T47D (cell line): Measurements from ENCODE around the gene VAMP5.
"Not testable (repeated sequence)": the region's sequence is repeated elsewhere in the genome, so short reads cannot be mapped to it uniquely, and the experiment has no call there.

Experiments
- DNase-seq, 2 experiments: peaks; one replicate each; pipeline versions ENCODE4 v3.0.0 to v3.0.0-alpha.2; 2011 to 2012; ENCODE audit warnings: low read depth in 1 of 2, low spot score in 1 of 2
- JUND ChIP-seq: IDR thresholded peaks from 2 replicates; pipeline ENCODE4 v1.6.1; 2012; ENCODE audit warnings: low read depth
- in situ Hi-C: cut with HindIII; loops from 2 replicates; pipeline ENCODE4 v1.10.0; 2016; ENCODE audit warnings: low sequenced_read_pairs, low pct_unique_long_range_greater_than_20kb

VAMP5 gene

GRCh38 chr2:85584354-85584856 lies at the start of gene VAMP5:
TSS of gene VAMP5 (plus strand) at chr2:85584431. CDS start at chr2:85584491, 60 bp downstream.
- TF ChIP-seq JUND, result no peak
- DNase-seq, result no peak
- in situ Hi-C loops, result no loop called here

- in situ Hi-C loops, result no loop called here
- no peak for TF ChIP-seq JUND
- DNase-seq, result no peak
These were observed 49.4 kb upstream of the VAMP5 start for GRCh38 chr2:85534881-85535280.

- DNase-seq, result no peak
- no peak for TF ChIP-seq JUND
- in situ Hi-C loops, result no loop called here
These were observed 47.8 kb upstream of the VAMP5 start for GRCh38 chr2:85536479-85536878.

- in situ Hi-C loops, result no loop called here
- peak in 1 of 2 experiments; percentile 50 for DNase-seq
- no peak for TF ChIP-seq JUND
These were observed 46.4 kb upstream of the VAMP5 start for GRCh38 chr2:85537600-85538506.

- peak; percentile 56 to 89 for DNase-seq
- no peak for TF ChIP-seq JUND
- in situ Hi-C loops, result no loop called here
These were observed 45.5 kb upstream of the VAMP5 start, which contains the start of gene MAT2A for GRCh38 chr2:85538507-85539360. TSS of gene MAT2A (plus strand) at chr2:85539168. CDS start at chr2:85539288, 120 bp downstream.

- in situ Hi-C loops, result no loop called here
- peak in 1 of 2 experiments; percentile 71 for DNase-seq
- no peak for TF ChIP-seq JUND
These were observed 44.7 kb upstream of the VAMP5 start for GRCh38 chr2:85539361-85540132.

- peak in 1 of 2 experiments; percentile 5 for DNase-seq
- in situ Hi-C loops, result no loop called here
- TF ChIP-seq JUND, result no peak
These were observed 44.0 kb upstream of the VAMP5 start for GRCh38 chr2:85540133-85540648.

- in situ Hi-C loops, result no loop called here
- TF ChIP-seq JUND, result no peak
- no peak for DNase-seq
These were observed 43.0 kb upstream of the VAMP5 start for GRCh38 chr2:85541262-85541661.

GRCh38 chr2:85541753-85542457 lies 42.3 kb upstream of the VAMP5 start:
- DNase-seq, result peak in 1 of 2 experiments; percentile 18
- in situ Hi-C loops, result no loop called here
- no peak for TF ChIP-seq JUND

GRCh38 chr2:85542777-85543176 lies 41.5 kb upstream of the VAMP5 start:
- no peak for DNase-seq
- in situ Hi-C loops, result no loop called here
- no peak for TF ChIP-seq JUND

GRCh38 chr2:85544254-85544691 lies 40.0 kb upstream of the VAMP5 start:
- DNase-seq, in situ Hi-C loops: not testable (repeated sequence)

- in situ Hi-C loops, DNase-seq: not testable (repeated sequence)
These were observed 39.1 kb upstream of the VAMP5 start for GRCh38 chr2:85544915-85545779.
